Endothelial cell of umbilical vein (primary cell): ENCODE measurements around the gene TEKT1. TPM values are rescaled to one million over a fixed set of nuclear protein-coding genes. Genes with fewer than 3 reads are reported as not detected.

Experiments used
- BruUV-seq: library from RNA; stranded (reverse); fragments of 400-500 nt; replicated peaks from 2 replicates; lab custom pipeline; 2021; lab: Mats Ljungman, UMichigan
- CTCF ChIA-PET: fragments of 300-600, 350-600 bp; sonication (Branson Sonifier 250); formaldehyde crosslinking; loops from one replicate; lab custom pipeline; 2021; ENCODE audit warnings: antibody characterized with exemption, inconsistent platforms; lab: Charles Lee
- POLR2A ChIA-PET: fragments of 300-600, 350-600 bp; sonication (Branson Sonifier 250); formaldehyde crosslinking; loops from one replicate; lab custom pipeline; 2021; ENCODE audit warnings: antibody characterized with exemption, inconsistent platforms; lab: Charles Lee
- DNase-seq: peaks from one replicate; pipeline ENCODE4 v3.0.0-alpha.2; 2011; ENCODE audit warnings: low read depth, low spot score
- FAIRE-seq: peaks from 2 replicates; lab custom pipeline; 2011; peaks lifted over from hg19 to GRCh38; lab: Jason Lieb, UNC
- H2AFZ ChIP-seq: 2 replicates; pipeline ENCODE4 v1.6.0; 2012; ENCODE audit warnings: low read depth, low read length, control low read depth, inconsistent platforms
- H3K27ac ChIP-seq: 2 replicates; pipeline ENCODE4 v1.5.1; 2011; ENCODE audit warnings: low read depth, mild to moderate bottlenecking, control low read depth, low read length, moderate library complexity; ENCODE audit not compliant: insufficient read depth
- H3K27me3 ChIP-seq, 2 experiments: 2 replicates each; pipeline versions ENCODE4 v1.6.0 to v1.6.1; 2011; ENCODE audit warnings: low read length in 2 of 2, mixed read lengths in 1 of 2; ENCODE audit not compliant: control insufficient read depth in 2 of 2, insufficient read depth in 2 of 2
- H3K36me3 ChIP-seq, 2 experiments: 2 replicates in 1 of 2; 3 replicates in 1 of 2; pipeline ENCODE4 v1.5.1; 2011; ENCODE audit warnings: low read length in 2 of 2, mild to moderate bottlenecking in 1 of 2, moderate library complexity in 1 of 2; ENCODE audit not compliant: control insufficient read depth in 2 of 2, insufficient read depth in 2 of 2; ENCODE audit errors: extremely low read depth in 1 of 2
- H3K4me1 ChIP-seq: 3 replicates; pipeline ENCODE4 v1.5.1; 2011; ENCODE audit warnings: mild to moderate bottlenecking, low read length; ENCODE audit not compliant: control insufficient read depth, insufficient read depth; ENCODE audit errors: extremely low read depth
- H3K4me2 ChIP-seq: 2 replicates; pipeline ENCODE4 v1.6.1; 2011; ENCODE audit warnings: low read length, control low read depth, mixed read lengths; ENCODE audit not compliant: insufficient read depth
- H3K4me3 ChIP-seq, 3 experiments: fragments of 200-600 bp in 1 of 3; sonication (generic), shearing (Covaris generic) in 1 of 3; replicated peaks in 1 of 3; 2 replicates each; pipeline ENCODE4 v1.5.1; 2011 to 2016; ENCODE audit warnings: control low read depth in 3 of 3, low read length in 3 of 3, mild to moderate bottlenecking in 2 of 3, inconsistent platforms in 1 of 3, low read depth in 1 of 3, moderate library complexity in 1 of 3; ENCODE audit not compliant: insufficient read depth in 1 of 3
- H3K79me2 ChIP-seq: 2 replicates; pipeline ENCODE4 v1.6.0; 2012; ENCODE audit warnings: low read length, inconsistent platforms; ENCODE audit not compliant: control insufficient read depth, insufficient read depth
- H3K9ac ChIP-seq: replicated peaks from 2 replicates; pipeline ENCODE3; 2011; ENCODE audit warnings: low read length, control low read depth; ENCODE audit not compliant: insufficient read depth; ENCODE audit errors: extremely low read depth
- H3K9me1 ChIP-seq: replicated peaks from 3 replicates; pipeline ENCODE4 v1.6.0; 2011; ENCODE audit warnings: mild to moderate bottlenecking, low read length; ENCODE audit not compliant: control insufficient read depth, insufficient read depth; ENCODE audit errors: extremely low read depth
- H3K9me3 ChIP-seq: replicated peaks from 2 replicates; pipeline ENCODE4 v1.5.1; 2012; ENCODE audit warnings: low read length, inconsistent platforms; ENCODE audit not compliant: control insufficient read depth, insufficient read depth
- H4K20me1 ChIP-seq: replicated peaks from 2 replicates; pipeline ENCODE3; 2011; ENCODE audit warnings: mild to moderate bottlenecking, low read length; ENCODE audit not compliant: control insufficient read depth, insufficient read depth; ENCODE audit errors: extremely low read depth
- JUN ChIP-seq: IDR thresholded peaks from 2 replicates; pipeline ENCODE4 v1.6.1; 2011; ENCODE audit warnings: borderline replicate concordance, low read depth; ENCODE audit not compliant: insufficient read length, insufficient read depth
- POLR2A ChIP-seq: IDR thresholded peaks from 2 replicates; pipeline ENCODE4 v1.6.1; 2012; ENCODE audit warnings: low read depth, mild to moderate bottlenecking, control low read depth, low read length
- dilution Hi-C: fragments of 300-500 bp; cut with MboI; formaldehyde crosslinking; loops from one replicate; pipeline ENCODE4 v1.15.0; 2019; ENCODE audit warnings: low sequenced_read_pairs; ENCODE audit not compliant: extremely low pct_ligation_motif_present
- intact Hi-C: fragments of 100-400 bp; cut with micrococcal nuclease; formaldehyde crosslinking; loops from one replicate; pipeline ENCODE4 v1.10.0; 2022
- polyA plus RNA-seq, 4 experiments: library from polyadenylated mRNA; depleted of rRNA in 3 of 4; stranded (reverse) in 3 of 4; unstranded in 1 of 4; fragments of >200 nt; gene quantifications; 2 replicates each; pipeline versions ENCODE4 v1.2.1 to v1.2.3, GENCODE V29; 2011 to 2012; ENCODE audit warnings: missing spikeins in 1 of 4
- total RNA-seq: library from RNA; stranded (reverse); gene quantifications from 2 replicates; pipeline ENCODE4 v1.2.3, GENCODE V29; 2021
- TF ChIP-seq, protein P1 (sequence below), 2 donors: IDR thresholded peaks; 1 replicate in 1 of 2; 2 replicates in 1 of 2; pipeline ENCODE4 v1.5.1; 2011; ENCODE audit warnings: low read length in 2 of 2, mild to moderate bottlenecking in 2 of 2, moderate library complexity in 2 of 2, control low read depth in 1 of 2, inconsistent platforms in 1 of 2, low read depth in 1 of 2; ENCODE audit not compliant: insufficient read depth in 1 of 2; ENCODE audit errors: extremely low read depth in 1 of 2

The TEKT1 gene
- total and polyA plus RNA-seq, 2 donors (not counting 3 experiments of a cell fraction or from before 2014, with no cell fraction given): not detected

DNA sequence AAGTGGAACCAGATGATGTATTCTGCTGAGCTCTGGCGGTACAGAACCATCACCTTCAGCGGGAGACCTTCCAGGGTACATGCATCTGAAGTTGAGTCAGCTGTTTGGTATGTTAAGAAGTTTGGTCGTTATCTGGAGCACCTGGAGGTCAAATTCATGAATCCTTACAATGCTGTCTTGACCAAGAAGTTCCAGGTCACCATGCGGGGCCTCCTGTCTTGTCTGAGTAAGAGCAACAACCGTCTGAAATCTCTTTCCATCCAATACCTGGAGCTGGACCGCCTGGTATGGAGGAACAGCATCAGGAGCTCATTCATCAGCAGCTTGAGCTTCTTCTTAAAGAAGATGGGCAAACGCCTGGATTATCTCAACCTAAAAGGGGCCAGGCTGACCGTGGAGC, 51.5 kb downstream of the TEKT1 start:
- no peaks in the 10 kb centered on the region for H4K20me1 ChIP-seq
- H3K9me1 ChIP-seq: no peaks in the 10 kb centered on the region
- BruUV-seq: no TSS peak
- no peak for TF ChIP-seq POLR2A
- TF ChIP-seq, protein P1, sequence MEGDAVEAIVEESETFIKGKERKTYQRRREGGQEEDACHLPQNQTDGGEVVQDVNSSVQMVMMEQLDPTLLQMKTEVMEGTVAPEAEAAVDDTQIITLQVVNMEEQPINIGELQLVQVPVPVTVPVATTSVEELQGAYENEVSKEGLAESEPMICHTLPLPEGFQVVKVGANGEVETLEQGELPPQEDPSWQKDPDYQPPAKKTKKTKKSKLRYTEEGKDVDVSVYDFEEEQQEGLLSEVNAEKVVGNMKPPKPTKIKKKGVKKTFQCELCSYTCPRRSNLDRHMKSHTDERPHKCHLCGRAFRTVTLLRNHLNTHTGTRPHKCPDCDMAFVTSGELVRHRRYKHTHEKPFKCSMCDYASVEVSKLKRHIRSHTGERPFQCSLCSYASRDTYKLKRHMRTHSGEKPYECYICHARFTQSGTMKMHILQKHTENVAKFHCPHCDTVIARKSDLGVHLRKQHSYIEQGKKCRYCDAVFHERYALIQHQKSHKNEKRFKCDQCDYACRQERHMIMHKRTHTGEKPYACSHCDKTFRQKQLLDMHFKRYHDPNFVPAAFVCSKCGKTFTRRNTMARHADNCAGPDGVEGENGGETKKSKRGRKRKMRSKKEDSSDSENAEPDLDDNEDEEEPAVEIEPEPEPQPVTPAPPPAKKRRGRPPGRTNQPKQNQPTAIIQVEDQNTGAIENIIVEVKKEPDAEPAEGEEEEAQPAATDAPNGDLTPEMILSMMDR (IDR thresholded peaks at IDR 0.05; ENCODE audit: extremely low read depth in 1 of 2, insufficient read depth in 1 of 2, low read depth in 1 of 2, low read length in 2 of 2): no peak
- dilution Hi-C loops: no loop called here
- no peak overlapping the region for H3K27ac ChIP-seq
- no peaks in the 10 kb centered on the region for H3K79me2 ChIP-seq
- no peak for FAIRE-seq
- no peak overlapping the region for H3K4me3 ChIP-seq
- no peak overlapping the region for H2AFZ ChIP-seq
- ChIA-PET POLR2A (no interaction called here), CTCF (interaction anchor here (1.3 kb wide), 2 partner anchors 30 to 114 kb away, joined by 3 to 4 read pairs; no protein-coding TSS in a partner anchor)
- intact Hi-C loops: no loop called here
- no peaks in the 10 kb centered on the region for H3K36me3 ChIP-seq
- no peak overlapping the region for H3K9ac ChIP-seq
- H3K4me2 ChIP-seq: no peak overlapping the region
- no peaks in the 10 kb centered on the region for H3K9me3 ChIP-seq
- peaks cover 8 to 36% of the 10 kb centered on the region in 2 experiments for H3K27me3 ChIP-seq
- DNase-seq: no peak
- no peaks in the 10 kb centered on the region for H3K4me1 ChIP-seq

DNA sequence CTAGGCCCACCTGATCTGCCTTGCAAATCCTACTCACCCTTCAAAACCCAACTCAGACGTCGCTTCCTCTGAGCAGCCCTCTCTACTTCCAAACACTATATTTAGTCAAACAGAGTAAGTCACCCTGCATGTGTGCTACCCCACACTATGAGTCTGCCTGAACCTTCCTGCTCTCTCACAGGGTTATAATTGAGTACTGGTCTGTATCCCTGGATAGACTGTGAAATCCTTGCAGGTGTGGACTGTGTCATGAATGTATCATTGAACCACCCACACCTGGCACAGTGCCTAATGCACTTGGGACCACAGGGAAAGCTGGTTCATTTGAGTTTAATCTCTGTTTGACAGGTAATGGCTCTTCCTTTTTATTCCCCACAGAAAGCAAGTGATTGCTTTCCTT, 52.1 kb downstream of the TEKT1 start:
- no peaks in the 10 kb centered on the region for H4K20me1 ChIP-seq
- H3K4me1 ChIP-seq: no peaks in the 10 kb centered on the region
- dilution Hi-C loops (no loop called here), intact Hi-C loops (no loop called here)
- no peaks in the 10 kb centered on the region for H3K36me3 ChIP-seq
- H3K27me3 ChIP-seq: peaks cover 8 to 36% of the 10 kb centered on the region in 2 experiments
- H3K27ac ChIP-seq: no peak overlapping the region
- TF ChIP-seq JUN (no peak), POLR2A (no peak)
- TF ChIP-seq, protein P1 (IDR thresholded peaks at IDR 0.05; ENCODE audit: extremely low read depth in 1 of 2, insufficient read depth in 1 of 2, low read depth in 1 of 2, low read length in 2 of 2): no peak
- no peaks in the 10 kb centered on the region for H3K9me1 ChIP-seq
- ChIA-PET CTCF (interaction anchor here (1.3 kb wide), 2 partner anchors 30 to 113 kb away, joined by 3 to 4 read pairs; no protein-coding TSS in a partner anchor), POLR2A (interaction anchor here (0.6 kb wide), 1 partner anchor 68 kb away, joined by 3 read pairs; no protein-coding TSS in a partner anchor)
- BruUV-seq: no TSS peak
- no peak overlapping the region for H2AFZ ChIP-seq
- no peak overlapping the region for H3K4me2 ChIP-seq
- no peak overlapping the region for H3K9ac ChIP-seq
- no peak overlapping the region for H3K4me3 ChIP-seq
- DNase-seq (no peak), FAIRE-seq (no peak)
- H3K9me3 ChIP-seq: no peaks in the 10 kb centered on the region
- H3K79me2 ChIP-seq: no peaks in the 10 kb centered on the region
